ENCODE results near the gene PYCARD.

PYCARD gene

DNA sequence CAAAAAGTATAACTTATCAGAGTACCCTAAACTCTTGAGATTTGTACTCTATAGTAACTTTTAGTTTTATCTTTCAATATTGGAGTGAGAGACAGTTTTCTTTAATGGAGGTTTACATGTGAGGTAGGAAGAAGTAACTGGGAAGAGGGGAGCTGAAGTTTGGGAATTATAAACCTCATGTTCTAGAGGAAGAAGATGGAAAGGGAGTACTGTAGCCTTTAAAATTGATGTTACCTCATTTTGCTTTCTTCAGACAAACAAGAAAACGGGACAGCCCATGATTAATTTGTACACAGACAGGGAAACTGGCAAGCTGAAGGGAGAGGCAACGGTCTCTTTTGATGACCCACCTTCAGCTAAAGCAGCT is 13.2 kb downstream of the PYCARD start:
- TF ChIP-seq, protein P1, sequence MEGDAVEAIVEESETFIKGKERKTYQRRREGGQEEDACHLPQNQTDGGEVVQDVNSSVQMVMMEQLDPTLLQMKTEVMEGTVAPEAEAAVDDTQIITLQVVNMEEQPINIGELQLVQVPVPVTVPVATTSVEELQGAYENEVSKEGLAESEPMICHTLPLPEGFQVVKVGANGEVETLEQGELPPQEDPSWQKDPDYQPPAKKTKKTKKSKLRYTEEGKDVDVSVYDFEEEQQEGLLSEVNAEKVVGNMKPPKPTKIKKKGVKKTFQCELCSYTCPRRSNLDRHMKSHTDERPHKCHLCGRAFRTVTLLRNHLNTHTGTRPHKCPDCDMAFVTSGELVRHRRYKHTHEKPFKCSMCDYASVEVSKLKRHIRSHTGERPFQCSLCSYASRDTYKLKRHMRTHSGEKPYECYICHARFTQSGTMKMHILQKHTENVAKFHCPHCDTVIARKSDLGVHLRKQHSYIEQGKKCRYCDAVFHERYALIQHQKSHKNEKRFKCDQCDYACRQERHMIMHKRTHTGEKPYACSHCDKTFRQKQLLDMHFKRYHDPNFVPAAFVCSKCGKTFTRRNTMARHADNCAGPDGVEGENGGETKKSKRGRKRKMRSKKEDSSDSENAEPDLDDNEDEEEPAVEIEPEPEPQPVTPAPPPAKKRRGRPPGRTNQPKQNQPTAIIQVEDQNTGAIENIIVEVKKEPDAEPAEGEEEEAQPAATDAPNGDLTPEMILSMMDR (IDR thresholded peaks at IDR 0.05; ENCODE audit: borderline replicate concordance, extremely low read depth, low read length, poor library complexity, severe bottlenecking), result no peak
- no peak for TF ChIP-seq EZH2 (IDR thresholded peaks at IDR 0.05; ENCODE audit: borderline replicate concordance, low read depth, low read length, severe bottlenecking)
- H4K20me1 ChIP-seq (ENCODE audit: insufficient read depth, low read length), result peaks cover 99% of the 10 kb centered on the region
- peaks cover 12% of the 10 kb centered on the region; the same call in 1 of the 2 replicates for H3K4me1 ChIP-seq (ENCODE audit: insufficient read depth, low read length)

DNA sequence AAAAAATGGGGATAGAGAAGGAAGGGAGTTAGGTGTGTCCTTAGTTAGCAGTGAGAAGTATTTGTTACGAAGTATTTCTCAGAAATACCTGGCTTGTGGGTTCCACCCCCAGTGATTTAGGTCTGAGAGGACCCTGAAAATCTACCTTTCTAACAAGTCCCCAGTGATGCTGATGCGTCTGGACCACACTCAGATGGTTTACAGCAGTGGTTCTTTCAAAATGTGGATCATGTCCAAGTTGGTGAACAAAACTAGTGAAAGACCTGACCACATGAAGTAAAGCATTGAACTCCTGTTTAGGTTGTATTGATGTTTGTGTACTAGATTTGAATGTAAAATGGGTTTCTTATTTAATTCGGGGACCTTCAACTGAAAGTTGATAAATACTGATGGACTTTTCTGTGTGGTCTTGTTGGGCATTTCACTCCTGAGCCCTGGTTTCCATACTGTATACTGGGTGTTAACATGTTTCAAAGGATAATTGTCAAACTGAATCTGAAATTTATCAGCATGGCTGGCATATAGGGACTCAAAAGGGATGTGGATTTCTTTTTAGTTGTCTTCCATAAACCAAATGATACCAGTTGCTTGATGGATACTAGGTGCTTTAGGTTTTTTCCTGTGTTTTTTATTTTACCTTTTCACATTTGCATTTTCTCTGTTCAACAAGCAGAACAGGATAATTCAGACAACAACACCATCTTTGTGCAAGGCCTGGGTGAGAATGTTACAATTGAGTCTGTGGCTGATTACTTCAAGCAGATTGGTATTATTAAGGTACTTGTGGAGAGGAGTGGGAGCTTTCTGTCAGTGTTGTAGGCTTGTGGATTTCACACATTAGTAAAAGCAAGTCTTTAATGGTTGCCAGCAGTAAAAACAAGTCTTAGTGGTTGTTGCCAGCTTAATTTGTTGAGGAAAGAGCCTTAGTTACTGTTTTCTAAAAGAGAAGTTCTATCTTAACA is 13.8 kb downstream of the PYCARD start:
- Histone ChIP-seq H4K20me1 (ENCODE audit: insufficient read depth, low read length) (peaks cover 99% of the 10 kb centered on the region), H3K27me3 (ENCODE audit: insufficient read depth, low read length, poor library complexity) (no peaks in the 10 kb centered on the region), H3K79me2 (ENCODE audit: insufficient read depth, low read length) (peaks cover 89% of the 10 kb centered on the region), H3K27ac (ENCODE audit: low read length) (no peak overlapping the region), H3K9me3 (ENCODE audit: insufficient read depth, low read length, severe bottlenecking) (no peaks in the 10 kb centered on the region), H2AFZ (ENCODE audit: low read depth, low read length) (no peak overlapping the region), H3K4me2 (ENCODE audit: insufficient read depth, low read length) (no peak overlapping the region), H3K9ac (ENCODE audit: low read depth, low read length) (no peak overlapping the region), H3K36me3 (ENCODE audit: insufficient read depth, low read length) (peaks cover 100% of the 10 kb centered on the region), H3K4me3 (ENCODE audit: low read depth in 1 of 2, low read length in 2 of 2) (no peak overlapping the region), H3K4me1 (ENCODE audit: insufficient read depth, low read length) (peaks cover 17% of the 10 kb centered on the region)
- DNase-seq (no peak), ATAC-seq (ENCODE audit: insufficient read depth, low read depth) (no peak)
- TF ChIP-seq, protein P1 (IDR thresholded peaks at IDR 0.05; ENCODE audit: borderline replicate concordance, extremely low read depth, low read length, poor library complexity, severe bottlenecking), result no peak
- no peak for TF ChIP-seq EZH2 (IDR thresholded peaks at IDR 0.05; ENCODE audit: borderline replicate concordance, low read depth, low read length, severe bottlenecking)

More for the DNA sequence above, 13.2 kb downstream of the PYCARD start:
- no peaks in the 10 kb centered on the region for H3K9me3 ChIP-seq (ENCODE audit: insufficient read depth, low read length, severe bottlenecking)
- no peak overlapping the region for H3K9ac ChIP-seq (ENCODE audit: low read depth, low read length)
- H3K27me3 ChIP-seq (ENCODE audit: insufficient read depth, low read length, poor library complexity), result no peaks in the 10 kb centered on the region
- H3K79me2 ChIP-seq (ENCODE audit: insufficient read depth, low read length), result peaks cover 83% of the 10 kb centered on the region
- no peak overlapping the region for H3K4me2 ChIP-seq (ENCODE audit: insufficient read depth, low read length)
- H2AFZ ChIP-seq (ENCODE audit: low read depth, low read length), result no peak overlapping the region
- no peak for DNase-seq
- ATAC-seq (ENCODE audit: insufficient read depth, low read depth), result no peak
- peaks cover 100% of the 10 kb centered on the region for H3K36me3 ChIP-seq (ENCODE audit: insufficient read depth, low read length)
- no peak overlapping the region for H3K4me3 ChIP-seq (ENCODE audit: low read depth in 1 of 2, low read length in 2 of 2)
- no peak overlapping the region for H3K27ac ChIP-seq (ENCODE audit: low read length)

DNA sequence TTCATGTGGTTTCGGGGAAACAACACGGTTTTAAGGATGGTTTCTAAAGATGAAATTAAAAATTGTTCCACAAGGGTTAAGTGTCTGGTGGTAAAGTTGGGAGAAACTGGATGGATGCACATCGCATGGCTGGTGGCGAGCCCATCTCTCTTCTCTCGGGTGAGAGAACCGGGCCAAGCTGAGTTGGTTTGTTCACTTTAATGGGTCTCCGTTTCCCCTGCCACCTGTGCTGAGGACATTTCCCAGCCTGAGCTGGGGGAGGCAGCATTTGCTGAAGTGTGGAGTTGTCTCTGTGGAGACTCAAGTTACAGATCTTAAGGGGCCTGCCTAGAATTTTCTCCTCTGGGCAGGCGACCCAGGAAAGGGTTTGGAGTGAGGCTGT is 14.8 kb downstream of the PYCARD start:
- ATAC-seq (ENCODE audit: insufficient read depth, low read depth) (no peak; the same call in 2 of the 3 replicates), DNase-seq (no peak)
- H3K9ac ChIP-seq (ENCODE audit: low read depth, low read length), result no peak overlapping the region
- no peak overlapping the region for H3K4me2 ChIP-seq (ENCODE audit: insufficient read depth, low read length)
- H3K4me3 ChIP-seq (ENCODE audit: low read depth in 1 of 2, low read length in 2 of 2), result no peak overlapping the region
- H3K27me3 ChIP-seq (ENCODE audit: insufficient read depth, low read length, poor library complexity), result no peaks in the 10 kb centered on the region
- H3K4me1 ChIP-seq (ENCODE audit: insufficient read depth, low read length), result peaks cover 26% of the 10 kb centered on the region
- peaks cover 93% of the 10 kb centered on the region for H3K79me2 ChIP-seq (ENCODE audit: insufficient read depth, low read length)
- H3K27ac ChIP-seq (ENCODE audit: low read length), result no peak overlapping the region
- peaks cover 99% of the 10 kb centered on the region for H4K20me1 ChIP-seq (ENCODE audit: insufficient read depth, low read length)
- no peak overlapping the region for H2AFZ ChIP-seq (ENCODE audit: low read depth, low read length)
- TF ChIP-seq EZH2 (IDR thresholded peaks at IDR 0.05; ENCODE audit: borderline replicate concordance, low read depth, low read length, severe bottlenecking), result no peak
- TF ChIP-seq, protein P1 (IDR thresholded peaks at IDR 0.05; ENCODE audit: borderline replicate concordance, extremely low read depth, low read length, poor library complexity, severe bottlenecking), result no peak
- peaks cover 100% of the 10 kb centered on the region for H3K36me3 ChIP-seq (ENCODE audit: insufficient read depth, low read length)
- H3K9me3 ChIP-seq (ENCODE audit: insufficient read depth, low read length, severe bottlenecking), result no peaks in the 10 kb centered on the region

All from DND-41 (cell line).